Neural progenitor cell (in vitro differentiated cells): Measurements from ENCODE around the gene AFF1. TPM values are rescaled to one million over a fixed set of nuclear protein-coding genes. Genes with fewer than 3 reads are reported as not detected.

Source experiments
- DNase-seq: peaks from one replicate; pipeline ENCODE4 v3.0.0-alpha.2; 2016; ENCODE audit warnings: low spot score
- H2AFZ ChIP-seq: fragments of 200-600 bp; sonication (generic); replicated peaks from 2 replicates; pipeline ENCODE4 v1.6.1; 2016; ENCODE audit warnings: antibody characterized with exemption
- H3F3A ChIP-seq: fragments of 200-600 bp; sonication (generic); 2 replicates; pipeline ENCODE4 v1.6.1; 2016; ENCODE audit warnings: antibody characterized with exemption, low read depth
- H3K27ac ChIP-seq: fragments of 200-600 bp; sonication (generic); 2 replicates; pipeline ENCODE4 v1.5.1; 2016; ENCODE audit warnings: mild to moderate bottlenecking
- H3K27me3 ChIP-seq: fragments of 200-600 bp; sonication (generic); 2 replicates; pipeline ENCODE4 v1.6.1; 2016; ENCODE audit warnings: mild to moderate bottlenecking, moderate library complexity
- H3K36me3 ChIP-seq: fragments of 200-600 bp; sonication (generic); 2 replicates; pipeline ENCODE4 v1.5.1; 2016
- H3K4me1 ChIP-seq: fragments of 200-600 bp; sonication (generic); 2 replicates; pipeline ENCODE4 v1.6.1; 2016; ENCODE audit warnings: mixed run types
- H3K4me2 ChIP-seq: fragments of 200-600 bp; sonication (generic); 2 replicates; pipeline ENCODE4 v1.6.1; 2016
- H3K4me3 ChIP-seq: fragments of 200-600 bp; sonication (generic); 2 replicates; pipeline ENCODE4 v1.5.1; 2016
- H3K79me2 ChIP-seq: fragments of 200-600 bp; sonication (generic); 2 replicates; pipeline ENCODE4 v1.6.1; 2016; ENCODE audit warnings: low read depth
- H3K9ac ChIP-seq: fragments of 200-600 bp; sonication (generic); 2 replicates; pipeline ENCODE4 v1.6.1; 2016
- H3K9me3 ChIP-seq: fragments of 200-600 bp; sonication (generic); 2 replicates; pipeline ENCODE4 v1.5.1; 2016; ENCODE audit warnings: low read depth
- H4K20me1 ChIP-seq: fragments of 200-600 bp; sonication (generic); 2 replicates; pipeline ENCODE4 v1.6.1; 2016; ENCODE audit warnings: low read depth
- H3K27ac Mint-ChIP-seq: 3 replicates; pipeline ENCODE4 v1.8.0; 2021; ENCODE audit warnings: mixed read lengths
- H3K27me3 Mint-ChIP-seq: 2 replicates; pipeline ENCODE4 v1.8.0; 2022; ENCODE audit warnings: low read depth, mild to moderate bottlenecking, inconsistent platforms, moderate library complexity, mixed read lengths; ENCODE audit not compliant: insufficient read depth
- H3K36me3 Mint-ChIP-seq: 3 replicates; pipeline ENCODE4 v1.8.0; 2021; ENCODE audit warnings: mixed read lengths
- H3K4me1 Mint-ChIP-seq: 3 replicates; pipeline ENCODE4 v1.8.0; 2021; ENCODE audit warnings: mixed read lengths
- H3K4me3 Mint-ChIP-seq: 3 replicates; pipeline ENCODE4 v1.8.0; 2021; ENCODE audit warnings: mild to moderate bottlenecking, moderate library complexity, mixed read lengths
- H3K9me3 Mint-ChIP-seq: 3 replicates; pipeline ENCODE4 v1.8.0; 2020; ENCODE audit warnings: mixed read lengths
- EZH2 ChIP-seq: fragments of 200-600 bp; sonication (generic); IDR thresholded peaks from 2 replicates; pipeline ENCODE4 v1.6.1; 2017; ENCODE audit warnings: antibody characterized with exemption, mild to moderate bottlenecking, moderate library complexity
- EZH2phosphoT487 ChIP-seq: fragments of 200-600 bp; sonication (generic); IDR thresholded peaks from 2 replicates; pipeline ENCODE4 v1.6.1; 2017; ENCODE audit warnings: antibody characterized with exemption
- total RNA-seq: library from RNA; depleted of rRNA; stranded (reverse); fragments of >200 nt; gene quantifications from 2 replicates; pipeline ENCODE4 v1.2.3, GENCODE V29; 2015; ENCODE audit warnings: low replicate concordance
- TF ChIP-seq, protein P1 (sequence below): fragments of 200-600 bp; sonication (generic); IDR thresholded peaks from 2 replicates; pipeline ENCODE4 v1.5.1; 2017; ENCODE audit warnings: antibody characterized with exemption, mild to moderate bottlenecking

Gene AFF1
- total RNA-seq, 1 donor from 2014 or later = 29.0 TPM

DNA sequence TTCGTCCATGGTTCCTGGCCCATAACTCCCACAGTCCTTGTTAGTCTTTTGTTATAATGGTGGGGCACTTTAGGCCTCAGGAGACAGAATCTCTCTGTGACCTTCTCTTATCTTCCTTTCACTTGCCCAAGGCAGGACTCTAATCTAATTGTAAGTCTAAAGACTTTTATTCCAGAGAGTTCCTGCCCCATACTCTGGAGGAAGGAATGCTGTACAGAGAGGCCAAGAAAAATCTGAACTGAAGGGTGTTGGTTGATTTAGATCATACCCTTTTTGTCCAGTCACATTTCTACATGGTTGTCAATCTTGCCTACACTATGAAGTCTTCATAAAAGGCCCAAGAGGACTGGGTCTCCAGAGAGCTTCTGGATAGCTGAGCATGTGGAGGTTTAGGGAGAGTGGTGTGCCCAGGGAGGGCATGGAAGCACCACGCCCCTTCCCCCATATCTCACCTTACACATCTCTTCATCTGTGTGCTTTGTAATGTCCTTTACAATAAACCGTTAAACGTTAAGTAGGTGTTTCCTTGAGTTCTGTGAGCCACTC is 84.5 kb downstream of the AFF1 start:
- Histone ChIP-seq H3K9me3 (no peaks in the 10 kb centered on the region), H3K4me1 (peaks cover 27% of the 10 kb centered on the region), H3K4me3 (no peak overlapping the region), H3K36me3 (no peaks in the 10 kb centered on the region), H3K27ac (no peak overlapping the region), H3K27me3 (no peaks in the 10 kb centered on the region), H4K20me1 (peaks cover 23% of the 10 kb centered on the region), H3K4me2 (peak overlapping the region; percentile 3), H3K9ac (no peak overlapping the region), H2AFZ (no peak overlapping the region), H3F3A (peaks cover 6% of the 10 kb centered on the region), H3K79me2 (peaks cover 99% of the 10 kb centered on the region)
- Mint-ChIP-seq H3K27ac (no peak overlapping the region), H3K4me3 (no peak overlapping the region), H3K9me3 (no peaks in the 10 kb centered on the region), H3K4me1 (peaks cover 21% of the 10 kb centered on the region), H3K36me3 (no peaks in the 10 kb centered on the region), H3K27me3 (peaks cover 3% of the 10 kb centered on the region)
- DNase-seq = no peak
- no peak for TF ChIP-seq EZH2phosphoT487
- TF ChIP-seq, protein P1, sequence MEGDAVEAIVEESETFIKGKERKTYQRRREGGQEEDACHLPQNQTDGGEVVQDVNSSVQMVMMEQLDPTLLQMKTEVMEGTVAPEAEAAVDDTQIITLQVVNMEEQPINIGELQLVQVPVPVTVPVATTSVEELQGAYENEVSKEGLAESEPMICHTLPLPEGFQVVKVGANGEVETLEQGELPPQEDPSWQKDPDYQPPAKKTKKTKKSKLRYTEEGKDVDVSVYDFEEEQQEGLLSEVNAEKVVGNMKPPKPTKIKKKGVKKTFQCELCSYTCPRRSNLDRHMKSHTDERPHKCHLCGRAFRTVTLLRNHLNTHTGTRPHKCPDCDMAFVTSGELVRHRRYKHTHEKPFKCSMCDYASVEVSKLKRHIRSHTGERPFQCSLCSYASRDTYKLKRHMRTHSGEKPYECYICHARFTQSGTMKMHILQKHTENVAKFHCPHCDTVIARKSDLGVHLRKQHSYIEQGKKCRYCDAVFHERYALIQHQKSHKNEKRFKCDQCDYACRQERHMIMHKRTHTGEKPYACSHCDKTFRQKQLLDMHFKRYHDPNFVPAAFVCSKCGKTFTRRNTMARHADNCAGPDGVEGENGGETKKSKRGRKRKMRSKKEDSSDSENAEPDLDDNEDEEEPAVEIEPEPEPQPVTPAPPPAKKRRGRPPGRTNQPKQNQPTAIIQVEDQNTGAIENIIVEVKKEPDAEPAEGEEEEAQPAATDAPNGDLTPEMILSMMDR = no peak
- TF ChIP-seq EZH2 = no peak

DNA sequence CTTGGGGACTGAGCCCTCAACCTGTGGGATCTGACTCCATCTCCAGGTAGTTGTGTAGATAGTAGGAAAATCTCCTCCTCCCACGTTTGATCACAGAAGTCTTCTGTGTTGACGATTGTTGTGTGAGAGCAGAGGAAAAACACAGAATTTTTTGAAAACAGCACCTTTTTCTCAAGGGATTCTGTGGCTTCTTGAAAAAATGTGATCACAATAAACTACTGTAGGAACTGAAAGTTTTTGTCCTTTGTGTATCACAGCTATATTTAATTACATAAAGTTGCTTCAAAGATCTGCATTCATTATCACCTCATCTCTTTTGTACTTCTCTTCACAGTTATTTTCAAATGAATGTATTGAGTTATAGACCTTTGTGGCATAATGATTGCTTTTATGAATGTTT is 85.1 kb downstream of the AFF1 start:
- Mint-ChIP-seq H3K36me3 (no peaks in the 10 kb centered on the region), H3K4me1 (peaks cover 19% of the 10 kb centered on the region), H3K27me3 (peaks cover 3% of the 10 kb centered on the region), H3K27ac (no peak overlapping the region), H3K9me3 (no peaks in the 10 kb centered on the region), H3K4me3 (no peak overlapping the region)
- peaks cover 21% of the 10 kb centered on the region for H4K20me1 ChIP-seq
- TF ChIP-seq EZH2 = no peak
- TF ChIP-seq, protein P1 = no peak
- no peak for TF ChIP-seq EZH2phosphoT487
- H3K9ac ChIP-seq = no peak overlapping the region
- H3K36me3 ChIP-seq = no peaks in the 10 kb centered on the region
- peaks cover 99% of the 10 kb centered on the region for H3K79me2 ChIP-seq
- H3K4me2 ChIP-seq = no peak overlapping the region
- no peaks in the 10 kb centered on the region for H3K9me3 ChIP-seq
- no peak for DNase-seq
- no peak overlapping the region for H3K4me3 ChIP-seq
- H3F3A ChIP-seq = peaks cover 8% of the 10 kb centered on the region
- H3K4me1 ChIP-seq = peaks cover 28% of the 10 kb centered on the region
- no peak overlapping the region for H2AFZ ChIP-seq
- H3K27ac ChIP-seq = no peak overlapping the region
- no peaks in the 10 kb centered on the region for H3K27me3 ChIP-seq

DNA sequence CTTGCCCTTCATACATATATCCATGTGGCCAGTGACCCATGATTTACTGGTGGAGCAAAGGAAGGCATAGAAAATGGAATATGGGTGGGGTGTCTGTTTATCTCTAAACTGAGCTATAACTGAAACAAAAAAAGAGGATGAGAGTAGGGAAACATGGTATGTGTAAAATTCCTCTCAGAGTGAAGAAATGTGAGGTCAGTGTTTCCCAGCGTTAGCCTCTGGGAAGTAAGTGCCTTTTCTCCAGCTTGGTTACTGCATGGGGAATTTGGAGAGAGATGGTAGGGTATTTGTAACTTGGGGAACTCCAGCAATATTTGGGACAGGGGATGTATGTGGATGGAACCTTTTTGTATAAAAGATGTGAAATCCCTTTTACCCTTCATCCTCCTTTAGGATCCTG is 89.4 kb downstream of the AFF1 start:
- Histone ChIP-seq H3K4me3 (no peak overlapping the region), H3F3A (peaks cover 26% of the 10 kb centered on the region), H3K4me2 (no peak overlapping the region), H3K27me3 (no peaks in the 10 kb centered on the region), H3K27ac (no peak overlapping the region), H2AFZ (no peak overlapping the region), H3K9me3 (no peaks in the 10 kb centered on the region), H3K4me1 (peaks cover 46% of the 10 kb centered on the region), H3K36me3 (no peaks in the 10 kb centered on the region), H3K79me2 (peaks cover 99% of the 10 kb centered on the region), H3K9ac (no peak overlapping the region), H4K20me1 (peaks cover 35% of the 10 kb centered on the region)
- no peak for DNase-seq
- Mint-ChIP-seq H3K27ac (no peak overlapping the region), H3K4me1 (peaks cover 39% of the 10 kb centered on the region), H3K9me3 (no peaks in the 10 kb centered on the region), H3K27me3 (peaks cover 3% of the 10 kb centered on the region), H3K36me3 (no peaks in the 10 kb centered on the region), H3K4me3 (no peak overlapping the region)
- TF ChIP-seq EZH2phosphoT487 = no peak
- TF ChIP-seq, protein P1 = no peak
- TF ChIP-seq EZH2 = no peak
